Fibroblast of skin of right biceps (primary cell): Measurements from ENCODE around the gene DNM3.
"Not testable (repeated sequence)": the region's sequence is repeated elsewhere in the genome, so short reads cannot be mapped to it uniquely, and the experiment has no call there.

Source experiments
- DNase-seq: peaks from one replicate; pipeline ENCODE4 v3.0.0-alpha.2; 2013

DNM3 gene

GRCh38 chr1:172292840-172293239, 451.5 kb downstream of the DNM3 start:
- no peak for DNase-seq

DNA sequence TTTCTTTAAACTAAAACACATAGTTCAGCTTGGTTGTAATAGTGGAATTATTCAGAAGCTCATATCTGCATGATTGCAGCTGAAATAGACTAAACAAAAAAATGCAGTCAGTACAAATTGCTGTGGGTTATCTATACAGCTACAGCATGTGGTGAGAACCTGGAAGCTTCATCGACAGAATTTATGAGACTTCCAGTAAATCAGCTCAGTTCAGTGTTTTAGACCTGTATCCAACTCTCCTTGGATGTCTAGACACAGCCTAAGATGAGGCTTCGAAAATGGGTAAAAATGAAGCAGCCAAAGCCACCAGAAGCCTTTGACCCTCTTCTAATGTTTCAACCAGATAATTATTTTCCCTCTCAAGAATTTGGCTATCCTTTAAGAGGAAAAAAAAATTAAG, 452.1 kb downstream of the DNM3 start:
- DNase-seq = peak; percentile 59

DNA sequence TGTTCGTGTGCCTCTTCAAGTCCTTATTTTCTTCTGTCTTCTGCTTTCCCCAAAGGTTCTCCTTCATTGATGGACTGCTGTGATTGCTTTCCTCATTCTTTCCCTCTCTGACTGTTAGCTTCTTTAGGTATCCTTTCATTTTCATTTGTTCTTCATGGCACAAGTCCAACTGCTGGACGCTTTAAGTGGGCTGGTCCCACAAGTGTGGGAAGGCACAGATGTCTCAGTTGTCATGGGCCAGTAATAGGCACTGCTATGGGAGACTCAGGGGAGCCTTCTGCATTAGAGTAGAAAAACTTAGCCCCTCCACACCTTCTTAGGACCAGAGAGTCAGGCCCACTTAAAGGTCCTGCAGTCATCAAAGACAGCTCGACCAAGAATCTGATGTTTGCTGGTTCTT, 456.8 kb downstream of the DNM3 start:
- no peak for DNase-seq

- no peak for DNase-seq
Observed at GRCh38 chr1:172298911-172299310, 457.6 kb downstream of the DNM3 start.

DNA sequence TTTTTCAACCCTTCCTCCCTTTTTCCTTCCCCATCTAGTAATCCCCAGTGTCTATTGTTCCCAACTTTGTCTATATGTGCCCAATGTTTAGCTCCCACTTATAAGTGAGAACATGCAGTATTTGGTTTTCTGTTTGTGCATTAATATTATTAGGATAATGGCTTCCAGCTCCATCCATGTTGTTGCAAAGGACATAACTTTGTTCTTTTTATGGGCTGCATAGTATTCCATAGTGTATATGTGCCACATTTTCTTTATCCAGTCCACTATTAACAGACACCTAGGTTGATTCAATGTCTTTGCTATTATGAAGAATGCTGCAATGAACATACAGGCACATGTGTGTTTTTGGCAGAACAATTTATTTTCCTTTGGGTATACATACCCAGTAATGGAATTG, 458.2 kb downstream of the DNM3 start:
- DNase-seq = no peak

GRCh38 chr1:172307508-172307907, 466.2 kb downstream of the DNM3 start:
- DNase-seq = not testable (repeated sequence)

DNA sequence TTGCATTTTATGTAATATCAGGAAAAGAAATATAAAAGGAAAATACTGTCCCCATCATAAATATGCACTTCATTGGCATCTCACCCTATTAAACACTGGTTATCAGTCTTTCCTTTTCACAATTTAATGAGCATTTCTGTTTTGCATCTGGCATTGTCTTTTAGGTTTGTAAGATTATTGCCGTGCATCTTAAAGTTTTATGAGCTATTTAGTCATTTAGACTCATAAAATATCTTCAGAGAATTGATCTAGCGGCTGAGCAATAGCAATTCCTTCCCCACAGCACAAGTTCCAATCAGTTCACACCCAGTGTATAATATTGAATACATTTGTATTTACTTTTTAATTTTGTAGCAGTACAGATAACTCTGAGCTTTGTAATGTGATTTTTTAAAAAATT, 466.8 kb downstream of the DNM3 start:
- DNase-seq = no peak

DNA sequence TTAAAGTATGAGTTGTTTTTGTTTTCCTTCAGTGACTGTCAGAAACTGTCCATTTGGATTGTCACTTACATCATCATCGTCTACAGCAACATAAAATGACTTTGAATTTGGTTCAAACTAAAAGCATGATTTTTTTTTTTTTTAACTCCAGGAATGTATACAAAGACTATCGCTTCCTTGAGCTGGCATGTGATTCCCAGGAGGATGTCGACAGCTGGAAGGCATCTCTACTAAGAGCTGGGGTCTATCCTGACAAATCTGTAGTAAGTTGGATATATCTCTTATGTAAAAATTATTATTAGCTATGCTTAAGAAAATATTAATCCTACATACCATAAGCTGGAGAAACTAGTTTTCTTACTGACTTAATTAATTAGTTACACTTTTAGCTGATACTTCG, 467.3 kb downstream of the DNM3 start:
- DNase-seq = peak; percentile 20

GRCh38 chr1:172320733-172321132, 479.4 kb downstream of the DNM3 start:
- DNase-seq = peak; percentile 86

DNA sequence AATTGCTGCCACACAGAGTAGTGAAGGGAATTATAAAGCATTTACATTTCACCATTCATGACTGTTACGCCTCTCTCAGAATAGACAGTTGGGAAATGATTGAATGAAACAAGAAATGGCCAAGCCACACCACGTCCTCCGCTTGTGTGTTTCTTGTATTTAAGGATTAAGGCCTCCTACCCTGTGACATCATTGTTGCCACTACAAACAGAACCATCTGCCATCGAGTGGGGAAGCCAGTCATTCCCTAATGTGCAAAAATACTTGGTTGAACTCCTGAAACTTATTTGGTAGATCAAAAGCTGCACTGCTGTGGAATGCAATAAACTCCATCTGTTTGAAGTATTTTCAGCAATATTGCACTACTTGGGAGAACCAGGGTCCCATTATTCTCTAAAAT, 480.2 kb downstream of the DNM3 start:
- peak; percentile 83 for DNase-seq

GRCh38 chr1:172322219-172323061, 481.1 kb downstream of the DNM3 start:
- peak; percentile 99 for DNase-seq

DNA sequence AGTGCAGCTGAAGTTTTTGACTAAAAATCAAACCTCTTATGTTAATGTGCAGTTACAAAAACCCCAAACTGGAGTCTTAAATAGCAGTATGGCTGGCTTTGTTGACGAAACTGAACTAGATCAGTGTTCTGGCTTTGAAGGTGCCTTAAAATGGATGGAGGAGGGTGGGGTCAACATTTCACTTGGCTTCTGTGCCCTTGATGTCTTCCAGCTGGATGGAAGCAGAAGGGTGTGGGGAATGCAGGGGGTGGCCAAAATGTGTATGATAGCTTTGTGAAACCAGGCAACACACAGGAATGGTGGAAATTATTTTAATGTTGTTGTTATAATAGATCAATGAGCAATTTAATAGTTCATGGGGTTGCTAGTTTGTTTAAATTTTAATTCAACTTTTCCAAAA, 482.4 kb downstream of the DNM3 start:
- no peak for DNase-seq

- no peak for DNase-seq
Observed at GRCh38 chr1:172324086-172324485, 482.8 kb downstream of the DNM3 start.

- no peak for DNase-seq
Observed at GRCh38 chr1:172324761-172325160, 483.5 kb downstream of the DNM3 start.

- DNase-seq = peak; percentile 60
Observed at GRCh38 chr1:172325531-172325930, 484.2 kb downstream of the DNM3 start.

DNA sequence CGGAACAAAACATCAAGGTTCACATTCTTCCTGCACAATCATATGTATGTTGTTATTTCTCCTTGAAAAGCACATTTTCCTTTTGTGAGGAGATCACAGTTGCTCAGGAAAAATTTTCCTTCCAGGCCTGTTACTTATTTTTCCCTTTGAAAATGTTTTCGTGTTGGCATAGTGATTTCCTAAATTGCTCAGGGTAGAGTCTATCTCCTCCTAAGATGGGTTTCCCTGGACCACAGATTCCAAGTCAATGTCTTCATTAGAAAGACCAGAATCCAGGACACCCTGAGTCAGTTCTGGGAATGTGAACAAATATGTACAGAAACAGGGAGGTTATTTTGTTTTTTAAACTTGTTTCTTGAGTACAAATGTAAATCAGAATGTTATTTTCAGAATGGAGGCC, 484.8 kb downstream of the DNM3 start:
- DNase-seq = peak; percentile 53

- DNase-seq = no peak
Observed at GRCh38 chr1:172328266-172328665, 487.0 kb downstream of the DNM3 start.

GRCh38 chr1:172332230-172332629, 490.9 kb downstream of the DNM3 start:
- no peak for DNase-seq

GRCh38 chr1:172335377-172335776, 494.1 kb downstream of the DNM3 start:
- no peak for DNase-seq

- DNase-seq = no peak
Observed at GRCh38 chr1:172338295-172338735, 497.0 kb downstream of the DNM3 start.

DNA sequence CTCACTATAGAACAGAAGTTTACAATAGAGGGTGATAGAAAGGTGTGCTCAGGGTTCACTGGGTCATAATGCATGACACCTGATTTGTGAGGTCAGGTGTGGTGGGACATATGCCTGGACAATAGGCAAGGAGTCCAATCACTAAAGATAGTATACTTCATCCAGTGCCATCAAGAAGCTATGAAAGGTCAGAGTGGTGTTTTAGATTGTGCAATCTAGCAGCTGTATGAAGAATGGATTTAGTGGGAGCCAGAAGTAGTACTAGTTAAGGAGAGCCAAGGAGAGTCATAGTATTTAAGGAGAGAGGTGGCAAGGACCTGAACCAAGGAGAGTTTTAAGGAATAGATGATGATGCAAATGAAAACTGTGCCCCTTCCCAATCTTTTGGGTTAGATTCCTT, 498.5 kb downstream of the DNM3 start:
- DNase-seq = no peak

DNA sequence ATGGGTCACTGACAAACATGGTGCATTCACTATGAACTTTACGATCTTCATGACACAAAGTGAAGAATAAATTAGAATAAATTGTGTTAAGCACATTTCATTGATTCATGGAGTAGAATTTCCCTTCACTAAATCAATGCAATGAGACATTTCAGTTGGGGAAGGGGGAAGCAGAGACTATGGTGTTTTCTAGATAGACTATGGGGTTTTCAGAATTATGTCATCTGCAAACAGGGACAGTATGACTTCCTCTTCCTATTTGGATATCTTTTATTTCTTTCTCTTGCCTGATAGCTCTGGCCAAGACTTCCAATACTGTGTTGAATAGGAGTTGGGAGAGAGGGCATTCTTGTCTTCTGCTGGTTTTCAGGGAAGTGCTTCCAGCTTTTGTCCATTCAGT, 499.2 kb downstream of the DNM3 start:
- DNase-seq = no peak

DNA sequence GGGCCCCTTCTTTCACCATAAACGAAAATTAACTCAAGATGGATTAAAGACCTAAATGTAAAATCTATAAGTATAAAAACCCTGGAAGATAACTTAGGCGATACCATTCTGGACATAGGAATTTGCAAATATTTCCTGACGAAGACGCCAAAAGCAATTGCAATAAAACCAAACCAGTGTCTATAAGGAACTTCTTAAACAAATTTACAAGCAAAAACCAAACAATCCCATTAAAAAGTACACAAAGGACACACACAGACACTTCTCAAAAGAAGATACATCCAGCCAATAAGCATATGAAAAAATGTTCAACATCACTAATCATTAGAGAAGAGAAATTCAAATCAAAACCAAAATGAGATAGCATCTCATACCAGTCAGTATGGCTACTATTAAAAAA, 500.4 kb downstream of the DNM3 start:
- no peak for DNase-seq

GRCh38 chr1:172342584-172343239, 501.4 kb downstream of the DNM3 start:
- DNase-seq = no peak
